HG03280 (cell line): ENCODE measurements around the gene GSTM1.
"Not testable (repeated sequence)": the region's sequence is repeated elsewhere in the genome, so short reads cannot be mapped to it uniquely, and the experiment has no call there.

Source experiments
- ATAC-seq: cut with Tn5 transposase; IDR thresholded peaks from one replicate; pipeline ENCODE4 v1.9.1; 2021; ENCODE audit warnings: mild to moderate bottlenecking, moderate library complexity; ENCODE audit not compliant: unreplicated experiment

The GSTM1 gene

DNA sequence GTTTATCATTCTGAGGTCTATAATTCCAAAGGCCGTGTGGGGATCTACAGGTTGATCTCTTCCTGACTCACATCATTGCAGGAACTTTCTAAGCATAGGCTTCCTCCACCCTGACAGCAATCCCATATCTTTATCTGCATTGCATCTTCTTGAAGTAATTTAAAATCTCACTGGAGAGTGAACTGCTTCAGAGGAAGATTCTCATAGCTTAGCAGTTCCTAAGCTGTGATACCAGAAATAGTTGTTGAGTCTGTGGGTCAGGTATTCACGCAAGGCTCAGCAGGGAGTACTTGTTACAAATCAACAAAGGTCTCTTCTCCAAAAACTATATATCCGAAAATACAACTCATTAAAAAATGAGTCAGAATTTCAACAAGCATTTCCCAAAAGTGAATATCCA is 7.5 kb downstream of the GSTM1 start:
- not testable (repeated sequence) for ATAC-seq

DNA sequence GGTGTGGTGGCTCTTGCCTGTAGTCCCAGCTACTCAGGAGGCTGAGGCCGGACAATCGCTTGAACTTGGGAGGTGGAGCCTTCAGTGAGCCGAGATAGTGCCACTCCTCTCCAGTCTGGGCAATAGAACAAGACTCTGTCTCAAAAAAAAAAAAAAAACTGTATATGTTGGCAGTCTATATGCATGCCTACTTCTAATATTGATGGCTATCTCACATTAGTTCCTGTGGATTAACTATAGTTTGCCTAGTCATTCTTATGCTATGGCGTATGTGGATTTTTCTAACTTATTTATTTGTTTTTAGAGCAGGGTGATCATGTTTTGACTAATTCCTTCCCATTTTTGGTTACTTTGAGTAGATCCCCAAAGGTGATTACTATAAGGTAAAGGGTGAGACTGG is 9.4 kb downstream of the GSTM1 start:
- ATAC-seq = no peak

DNA sequence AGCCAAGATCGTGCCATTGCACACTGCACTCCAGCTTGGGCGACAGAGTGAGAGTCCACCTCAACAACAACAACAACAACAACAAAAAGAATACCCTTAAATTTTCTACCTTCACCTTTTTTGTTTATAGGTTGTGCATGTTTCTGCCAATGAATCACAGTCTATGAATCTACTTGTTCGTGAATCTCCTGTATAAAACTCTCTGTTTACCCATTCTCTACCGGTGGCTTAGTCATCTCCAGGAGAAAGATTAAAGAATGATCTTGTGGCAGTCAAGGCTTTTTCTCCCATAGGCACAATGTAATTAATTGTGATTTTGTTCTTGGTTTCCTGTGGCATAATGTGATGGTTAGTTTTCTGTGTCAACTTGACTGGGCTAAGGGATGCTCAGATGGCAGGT is 10.2 kb downstream of the GSTM1 start:
- not testable (repeated sequence) for ATAC-seq

DNA sequence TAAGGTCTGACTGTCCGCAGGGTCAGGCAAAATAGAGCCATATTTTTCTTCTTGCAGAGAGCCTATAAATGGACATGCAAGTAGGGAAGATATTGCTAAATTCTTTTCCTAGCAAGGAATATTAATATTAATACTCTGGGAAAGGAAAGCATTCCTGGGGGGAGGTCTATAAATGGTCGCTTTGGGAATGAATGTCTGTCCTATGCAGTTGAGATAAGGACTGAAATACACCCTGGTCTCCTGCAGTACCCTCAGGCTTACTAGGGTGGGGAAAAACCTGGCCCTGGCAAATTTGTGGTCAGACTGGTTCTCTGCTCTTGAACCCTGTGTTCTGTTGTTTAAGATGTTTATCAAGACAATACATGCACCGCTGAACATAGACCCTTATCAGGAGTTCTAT is 15.3 kb downstream of the GSTM1 start:
- ATAC-seq = not testable (repeated sequence)

DNA sequence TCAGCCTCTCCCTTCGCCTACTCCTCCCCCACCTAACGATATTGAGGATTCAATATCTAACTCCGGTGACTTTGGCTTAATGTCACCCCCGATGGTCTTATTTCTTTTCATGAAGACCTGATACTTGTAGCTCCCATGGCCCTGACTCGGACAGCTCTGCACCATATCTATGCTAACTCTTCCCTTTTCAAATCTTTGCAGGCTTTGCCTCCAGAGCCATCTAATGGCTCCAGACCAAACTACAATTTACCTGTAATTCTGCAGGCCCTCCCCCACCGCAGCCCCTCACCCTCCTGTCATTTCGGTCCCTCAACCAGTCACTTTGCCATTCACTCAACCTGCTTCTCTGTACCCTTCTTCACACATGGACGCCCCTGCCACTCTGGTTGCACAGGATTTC is 16.6 kb downstream of the GSTM1 start:
- no peak for ATAC-seq

DNA sequence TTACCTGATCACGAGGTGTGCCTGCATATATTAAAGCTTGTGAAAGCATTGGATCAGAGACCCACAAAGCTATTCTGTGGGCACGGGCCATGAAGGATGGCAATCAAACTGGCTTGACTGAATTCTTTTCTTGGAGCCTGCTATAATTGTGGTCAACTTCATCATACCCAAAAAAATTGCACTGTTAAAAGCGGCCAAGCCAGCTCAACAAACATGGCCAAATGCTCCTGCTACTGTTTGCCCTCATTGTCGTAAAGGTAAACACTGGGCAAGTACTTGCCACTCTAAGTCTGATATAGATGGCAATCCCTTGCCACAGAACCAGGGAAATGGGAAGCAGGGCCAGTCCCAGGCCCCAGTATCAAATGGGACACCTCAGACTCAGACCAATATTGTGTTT is 17.8 kb downstream of the GSTM1 start:
- ATAC-seq = no peak

DNA sequence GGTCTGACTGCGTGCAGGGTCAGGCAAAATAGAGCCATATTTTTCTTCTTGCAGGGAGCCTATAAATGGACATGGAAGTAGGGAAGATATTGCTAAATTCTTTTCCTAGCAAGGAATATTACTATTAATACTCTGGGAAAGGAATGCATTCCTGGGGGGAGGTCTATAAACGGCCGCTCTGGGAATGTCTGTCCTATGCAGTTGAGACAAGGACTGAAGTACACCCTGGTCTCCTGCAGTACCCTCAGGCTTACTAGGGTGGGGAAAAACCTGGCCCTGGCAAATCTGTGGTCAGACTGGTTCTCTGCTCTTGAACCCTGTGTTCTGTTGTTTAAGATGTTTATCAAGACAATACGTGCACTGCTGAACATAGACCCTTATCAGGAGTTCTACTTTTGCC is 21.3 kb downstream of the GSTM1 start:
- ATAC-seq = not testable (repeated sequence)

DNA sequence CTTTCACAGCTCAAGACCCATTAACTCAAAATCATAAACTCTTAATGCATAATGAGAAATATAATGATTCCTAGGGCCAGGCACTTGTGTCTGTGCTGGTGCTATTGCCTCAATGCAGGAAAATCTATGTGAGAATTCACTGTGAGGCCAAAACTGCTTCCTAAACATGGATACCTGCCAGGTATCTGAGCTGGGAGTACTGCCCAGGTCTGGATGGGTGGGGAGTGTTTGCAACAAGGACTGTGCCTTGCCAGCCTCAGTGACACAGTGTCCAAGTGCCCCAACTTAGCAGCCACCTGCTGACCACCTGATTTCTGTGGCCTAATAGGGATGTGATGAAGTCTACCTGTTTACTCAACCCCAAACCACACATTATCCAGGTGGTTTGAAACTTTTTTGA is 22.2 kb downstream of the GSTM1 start:
- ATAC-seq = not testable (repeated sequence)

DNA sequence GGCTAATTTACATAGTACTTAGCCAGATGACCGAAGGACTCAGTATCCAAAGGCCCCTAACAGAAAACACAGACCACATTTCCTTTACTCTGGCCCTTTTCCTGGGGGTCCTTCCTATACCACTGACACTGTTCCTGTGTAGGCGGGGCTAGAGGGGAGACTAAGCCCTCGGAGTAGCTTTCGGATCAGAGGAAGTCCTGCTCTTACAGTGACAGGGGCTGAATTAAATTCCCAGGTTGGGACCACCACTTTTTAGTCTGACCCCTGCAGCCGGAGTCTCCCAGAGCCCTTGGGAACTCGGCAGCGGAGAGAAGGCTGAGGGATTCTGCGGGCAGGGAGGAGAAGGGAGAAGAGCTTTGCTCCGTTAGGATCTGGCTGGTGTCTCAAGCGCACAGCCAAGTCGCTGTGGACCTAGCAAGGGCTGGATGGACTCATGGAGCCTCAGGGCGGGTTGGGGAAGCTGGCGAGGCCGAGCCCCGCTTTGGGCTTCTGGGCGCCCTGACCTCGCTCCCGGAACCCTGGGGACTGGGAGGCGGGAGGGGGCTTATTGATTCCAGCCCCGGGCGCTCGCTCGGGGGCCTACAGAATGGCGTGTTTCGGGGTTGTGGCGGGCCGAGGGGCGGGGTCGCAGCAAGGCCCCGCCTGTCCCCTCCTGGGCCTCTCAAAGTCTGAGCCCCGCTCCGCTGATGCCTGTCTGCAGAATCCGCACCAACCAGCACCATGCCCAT is 24.1 kb downstream of the GSTM1 start, which contains the start of gene GSTM5:
GSTM5 (plus strand) TSS at position 659 of the 728 bp plus-strand sequence; CDS start at position 721, 62 bp downstream.
- ATAC-seq = not testable (repeated sequence)

DNA sequence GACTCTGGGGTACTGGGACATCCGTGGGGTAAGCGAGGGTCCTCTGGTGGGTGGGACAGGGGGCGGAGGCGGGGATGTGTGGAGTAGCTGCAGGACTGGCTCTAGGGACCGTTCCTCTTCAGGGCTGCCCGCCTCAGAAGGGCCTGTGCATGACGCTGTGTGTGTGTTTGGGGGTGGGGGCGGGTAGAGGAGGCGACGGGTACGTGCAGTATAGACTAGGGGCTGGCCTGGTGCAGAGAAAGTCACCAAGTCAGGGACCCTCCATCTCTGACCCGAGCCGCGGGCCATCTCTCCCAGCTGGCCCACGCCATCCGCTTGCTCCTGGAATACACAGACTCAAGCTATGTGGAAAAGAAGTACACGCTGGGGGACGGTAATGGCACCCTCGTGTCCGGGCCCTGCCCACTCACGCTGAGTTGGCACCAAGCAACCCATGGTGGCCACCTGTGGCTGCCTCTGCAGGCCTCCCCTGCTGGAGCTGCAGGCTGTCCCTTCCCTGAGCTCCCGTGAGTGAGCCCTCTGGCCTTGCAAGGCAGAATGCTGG is 24.8 kb downstream of the GSTM1 start:
- ATAC-seq = no peak

DNA sequence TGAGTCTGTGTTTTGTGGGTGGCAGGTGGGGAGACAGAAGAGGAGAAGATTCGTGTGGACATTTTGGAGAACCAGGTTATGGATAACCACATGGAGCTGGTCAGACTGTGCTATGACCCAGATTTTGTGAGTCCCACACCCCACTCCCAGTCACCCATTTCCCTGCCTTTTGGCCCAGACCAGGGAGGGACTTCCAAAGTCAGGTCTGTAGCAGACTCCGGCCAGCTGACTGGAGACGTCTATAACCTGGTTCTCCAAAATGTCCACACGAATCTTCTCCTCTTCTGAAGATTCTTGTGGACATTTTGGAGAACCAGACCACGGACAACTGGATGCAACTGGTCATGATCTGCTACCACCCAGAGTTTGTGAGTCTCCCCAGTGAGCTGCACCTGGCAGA is 26.0 kb downstream of the GSTM1 start:
- no peak for ATAC-seq

DNA sequence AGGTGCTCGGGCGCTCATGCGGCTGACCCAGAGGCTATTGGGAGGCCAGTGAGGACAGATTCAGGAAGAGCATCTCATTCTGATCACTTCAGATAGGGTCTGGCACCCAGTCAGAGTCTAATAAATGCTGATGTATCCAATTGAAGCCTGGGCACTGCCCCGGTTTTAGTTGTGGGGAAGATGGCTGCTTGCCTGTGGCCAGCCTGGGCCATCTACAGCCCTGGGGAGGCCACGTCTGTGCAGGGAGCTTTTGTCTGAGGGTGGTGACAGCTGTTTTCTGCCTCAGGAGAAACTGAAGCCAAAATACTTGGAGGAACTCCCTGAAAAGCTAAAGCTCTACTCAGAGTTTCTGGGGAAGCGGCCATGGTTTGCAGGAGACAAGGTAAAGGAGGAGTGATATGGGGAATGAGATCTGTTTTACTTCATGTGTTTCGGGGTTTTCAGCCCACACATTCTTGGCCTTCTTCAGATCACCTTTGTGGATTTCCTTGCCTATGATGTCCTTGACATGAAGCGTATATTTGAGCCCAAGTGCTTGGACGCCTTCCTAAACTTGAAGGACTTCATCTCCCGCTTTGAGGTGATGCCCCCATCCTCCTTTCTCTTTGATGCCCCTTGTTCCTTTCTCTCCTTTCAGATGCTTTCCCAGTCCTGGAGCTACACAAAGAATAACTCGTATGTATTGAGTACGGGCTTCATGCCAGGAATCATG is 27.2 kb downstream of the GSTM1 start:
- ATAC-seq = no peak

DNA sequence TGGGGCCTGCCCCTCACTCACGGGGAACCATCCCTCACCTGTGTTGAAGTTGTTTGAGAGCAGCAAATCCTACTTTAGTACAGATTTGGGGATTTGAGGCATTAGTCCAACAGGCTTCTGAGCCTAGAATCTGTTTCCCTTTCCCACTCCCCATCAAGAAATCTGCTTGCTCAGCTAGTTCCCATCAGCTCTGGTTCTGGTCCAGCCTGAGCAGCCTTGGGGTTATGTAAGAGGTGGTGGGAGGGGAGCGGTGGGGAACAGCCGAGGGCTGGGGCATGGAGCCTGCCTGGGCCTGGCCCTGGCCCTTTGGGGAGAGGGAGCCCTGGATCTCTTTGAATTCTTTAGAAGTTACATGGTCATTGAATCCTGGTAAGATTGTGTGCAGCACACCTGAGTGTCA is 28.5 kb downstream of the GSTM1 start:
- no peak for ATAC-seq

DNA sequence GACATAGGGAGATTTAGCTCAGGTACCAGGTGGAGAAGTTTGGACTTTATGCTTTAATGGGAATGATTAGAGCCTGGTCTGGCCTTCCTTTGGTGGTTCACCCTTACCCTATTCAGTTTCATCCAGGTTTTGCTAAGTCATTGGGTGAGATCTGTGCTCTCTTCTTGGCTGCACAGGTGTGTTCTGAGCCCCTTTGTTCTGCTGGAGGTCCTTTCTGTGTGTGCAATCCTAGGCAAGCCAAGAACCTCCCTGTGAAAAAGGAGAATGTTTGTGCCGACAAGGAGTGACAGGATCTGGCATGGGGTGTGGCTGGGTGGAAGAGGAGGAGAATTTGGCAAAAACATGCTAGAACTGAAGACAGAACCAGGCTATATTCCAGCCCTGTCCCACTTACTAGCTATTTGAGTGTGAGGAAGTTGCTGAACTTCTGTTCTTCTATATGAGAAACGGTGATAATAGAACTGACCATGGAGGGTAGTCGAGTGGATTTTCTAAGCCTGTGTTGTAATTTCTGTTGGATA is 29.0 kb downstream of the GSTM1 start:
- no peak for ATAC-seq

DNA sequence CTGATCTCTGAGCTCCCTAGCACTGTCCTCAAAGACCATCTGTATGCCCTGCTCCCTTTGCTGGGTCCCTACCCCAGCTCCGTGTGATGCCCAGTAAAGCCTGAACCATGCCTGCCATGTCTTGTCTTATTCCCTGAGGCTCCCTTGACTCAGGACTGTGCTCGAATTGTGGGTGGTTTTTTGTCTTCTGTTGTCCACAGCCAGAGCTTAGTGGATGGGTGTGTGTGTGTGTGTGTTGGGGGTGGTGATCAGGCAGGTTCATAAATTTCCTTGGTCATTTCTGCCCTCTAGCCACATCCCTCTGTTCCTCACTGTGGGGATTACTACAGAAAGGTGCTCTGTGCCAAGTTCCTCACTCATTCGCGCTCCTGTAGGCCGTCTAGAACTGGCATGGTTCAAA is 30.1 kb downstream of the GSTM1 start:
- no peak for ATAC-seq

DNA sequence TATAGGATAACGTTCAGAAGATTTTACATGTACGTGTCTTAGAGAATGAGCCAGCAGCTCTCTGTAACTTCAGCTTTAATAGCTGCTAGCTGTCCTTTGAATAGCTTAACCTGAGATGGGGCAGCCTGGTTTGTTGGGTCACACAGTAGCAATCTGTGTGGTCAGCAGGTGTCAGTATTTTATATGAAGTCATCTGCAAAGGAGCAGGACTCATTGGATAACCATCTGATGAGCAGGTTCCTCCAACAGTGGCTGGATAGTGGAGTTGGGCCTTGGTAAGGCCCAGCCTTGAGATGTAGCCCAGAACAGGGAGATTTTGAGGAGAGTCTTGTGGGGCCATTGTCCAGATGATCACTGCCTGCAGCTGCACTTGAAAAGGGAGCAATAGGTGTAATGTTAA is 30.9 kb downstream of the GSTM1 start:
- ATAC-seq = no peak

DNA sequence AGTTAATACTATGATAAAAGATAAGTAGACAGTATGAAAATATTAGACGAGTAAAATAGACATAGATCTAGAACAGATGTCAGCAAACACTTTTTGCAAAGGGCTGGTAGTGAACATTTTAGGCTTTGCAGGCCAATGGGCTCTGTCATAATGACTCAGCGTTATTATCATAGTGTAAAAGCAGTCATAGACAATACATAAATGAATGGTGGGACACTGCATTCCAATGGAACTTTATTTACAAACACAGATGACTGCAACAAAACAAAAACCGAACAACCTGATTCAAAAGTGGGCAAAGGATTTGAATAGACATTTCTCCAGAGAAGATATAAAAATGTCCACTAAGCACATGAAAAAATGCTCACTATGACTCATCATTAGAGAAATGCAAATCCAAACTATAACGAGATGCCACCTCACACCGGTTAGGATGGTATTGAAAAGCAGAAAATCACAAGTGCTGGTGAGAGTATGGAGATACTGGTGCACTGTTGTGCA is 31.8 kb downstream of the GSTM1 start:
- no peak for ATAC-seq

DNA sequence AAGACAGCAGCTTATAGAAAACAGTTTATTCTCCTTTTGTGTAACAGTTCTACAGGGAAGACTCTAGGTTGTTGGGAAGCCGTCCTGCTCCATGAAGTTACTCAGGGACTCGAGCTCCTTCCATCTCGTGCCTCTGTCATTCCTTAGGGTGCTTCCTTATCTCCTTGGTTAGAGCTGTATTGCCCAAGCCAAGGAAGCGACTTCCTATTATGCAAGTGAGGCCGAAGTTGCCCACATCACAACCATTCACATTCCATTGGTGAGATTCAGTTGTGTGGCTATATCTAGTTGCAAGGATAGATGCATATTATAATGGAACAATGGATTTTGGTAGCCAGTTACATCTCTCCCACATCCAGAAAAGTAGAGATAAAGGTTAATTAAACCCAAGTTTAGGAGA is 33.4 kb downstream of the GSTM1 start:
- no peak for ATAC-seq

DNA sequence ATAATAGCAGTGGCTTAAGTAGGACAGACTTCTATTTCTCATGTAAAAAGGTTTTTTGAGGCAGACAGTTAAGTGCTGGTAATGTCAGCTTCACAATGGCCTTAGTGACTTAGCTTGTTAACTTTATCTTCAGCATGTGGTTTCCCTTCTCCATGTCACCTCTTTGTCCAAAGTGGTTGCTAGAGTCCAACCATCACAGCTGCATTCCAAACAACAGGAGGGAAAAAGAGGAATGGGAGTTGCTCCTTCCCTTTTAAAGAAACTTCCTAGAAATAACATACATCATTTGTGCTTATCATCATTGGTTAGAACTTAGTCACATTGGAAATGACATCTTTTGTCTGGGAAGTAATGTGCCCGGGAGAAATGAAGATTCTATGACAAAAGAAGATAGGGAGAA is 34.4 kb downstream of the GSTM1 start:
- no peak for ATAC-seq

DNA sequence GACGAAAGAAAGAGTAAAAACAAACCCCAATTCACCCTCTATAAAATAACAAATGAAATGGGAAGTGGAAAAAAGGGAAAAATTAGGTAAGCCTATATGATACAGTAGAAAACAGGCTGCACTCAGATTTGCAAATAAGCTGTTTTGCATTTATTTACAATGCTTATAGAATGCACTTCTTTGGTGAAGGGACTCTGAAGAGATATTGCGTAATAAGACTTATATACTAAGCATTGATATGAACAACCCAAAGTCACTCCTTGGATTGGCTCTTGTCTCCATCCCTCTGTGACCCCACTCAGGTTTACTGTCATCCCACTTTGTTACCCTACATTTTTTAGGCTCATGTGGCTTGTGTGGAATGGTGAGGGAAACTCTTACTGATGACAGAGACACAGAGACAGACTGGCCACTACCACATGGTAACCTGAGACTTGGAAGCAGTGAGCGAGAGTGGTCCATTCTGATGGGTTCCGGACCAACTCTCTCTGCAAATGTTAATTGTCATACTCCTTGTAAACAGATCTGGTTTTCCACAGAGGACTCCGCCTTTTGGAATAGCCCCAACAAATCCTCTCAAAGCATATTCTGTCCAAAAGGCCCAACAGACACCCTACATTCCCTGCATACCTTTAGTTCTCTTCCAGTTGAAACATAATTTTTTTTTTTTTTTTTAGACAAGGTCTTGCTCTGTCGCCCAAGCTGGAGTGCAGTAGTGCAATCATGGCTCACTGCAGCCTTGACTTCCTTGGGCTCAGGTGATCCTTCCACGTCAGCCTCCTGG is 35.5 kb downstream of the GSTM1 start:
- ATAC-seq = no peak

DNA sequence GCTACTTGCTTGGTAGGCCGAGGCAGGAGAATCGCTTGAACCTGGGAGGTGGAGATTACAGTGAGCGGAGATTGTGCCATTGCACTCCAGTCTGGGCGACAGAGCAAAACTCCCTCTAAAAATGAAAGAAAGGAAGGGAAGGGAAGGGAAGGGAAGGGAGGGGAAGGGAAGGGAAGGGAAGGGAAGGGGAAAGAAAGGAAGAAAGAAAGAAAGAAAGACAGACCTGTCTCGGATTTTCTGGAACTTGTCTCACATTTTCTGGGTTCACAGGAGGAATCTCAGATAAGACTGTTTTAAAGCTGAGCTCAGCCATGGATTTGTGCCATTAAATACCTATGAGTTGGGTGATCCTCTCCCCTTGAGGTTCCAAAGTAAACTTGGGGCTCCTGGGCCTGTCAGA is 37.3 kb downstream of the GSTM1 start:
- no peak for ATAC-seq
